ENCODE measurements around the gene NFIA.
A peak's percentile ranks its signal among the peaks of the same experiment; 100 is the strongest.

NFIA gene

DNA sequence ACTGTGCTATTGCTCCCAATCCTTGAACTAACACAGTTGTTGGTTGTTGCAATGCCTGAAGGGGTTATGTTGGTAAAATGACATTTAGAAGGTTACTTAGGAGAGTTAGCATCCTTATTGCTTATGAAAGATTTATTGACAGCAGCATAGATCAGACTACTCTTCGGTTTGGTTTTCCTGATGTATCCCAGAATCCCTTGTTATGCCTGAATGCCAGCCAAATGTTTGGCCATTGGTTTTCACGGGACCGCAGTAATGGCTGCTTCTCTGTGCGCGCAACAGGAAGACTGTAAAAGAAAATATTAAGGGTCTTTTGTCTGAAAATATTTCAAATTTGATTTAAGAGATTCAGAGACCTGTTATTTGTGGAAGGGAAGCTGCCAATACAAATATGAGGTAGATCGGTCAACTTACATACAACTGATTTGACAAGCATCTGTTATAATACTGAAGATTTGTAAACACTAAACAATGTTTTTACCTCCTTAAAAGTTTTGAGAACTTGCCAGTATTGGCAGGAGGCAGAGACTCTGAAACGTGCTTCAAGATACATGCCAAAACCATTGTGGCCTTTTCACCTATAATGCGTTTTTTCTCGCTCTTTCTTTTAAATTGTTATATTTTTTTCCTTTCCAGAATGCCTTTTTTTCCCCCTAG, 8.3 kb downstream of the NFIA start:
- DNase-seq (ENCODE audit: low read depth in 2 of 2), result no peak
- TF ChIP-seq, protein P1, sequence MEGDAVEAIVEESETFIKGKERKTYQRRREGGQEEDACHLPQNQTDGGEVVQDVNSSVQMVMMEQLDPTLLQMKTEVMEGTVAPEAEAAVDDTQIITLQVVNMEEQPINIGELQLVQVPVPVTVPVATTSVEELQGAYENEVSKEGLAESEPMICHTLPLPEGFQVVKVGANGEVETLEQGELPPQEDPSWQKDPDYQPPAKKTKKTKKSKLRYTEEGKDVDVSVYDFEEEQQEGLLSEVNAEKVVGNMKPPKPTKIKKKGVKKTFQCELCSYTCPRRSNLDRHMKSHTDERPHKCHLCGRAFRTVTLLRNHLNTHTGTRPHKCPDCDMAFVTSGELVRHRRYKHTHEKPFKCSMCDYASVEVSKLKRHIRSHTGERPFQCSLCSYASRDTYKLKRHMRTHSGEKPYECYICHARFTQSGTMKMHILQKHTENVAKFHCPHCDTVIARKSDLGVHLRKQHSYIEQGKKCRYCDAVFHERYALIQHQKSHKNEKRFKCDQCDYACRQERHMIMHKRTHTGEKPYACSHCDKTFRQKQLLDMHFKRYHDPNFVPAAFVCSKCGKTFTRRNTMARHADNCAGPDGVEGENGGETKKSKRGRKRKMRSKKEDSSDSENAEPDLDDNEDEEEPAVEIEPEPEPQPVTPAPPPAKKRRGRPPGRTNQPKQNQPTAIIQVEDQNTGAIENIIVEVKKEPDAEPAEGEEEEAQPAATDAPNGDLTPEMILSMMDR (IDR thresholded peaks at IDR 0.05; ENCODE audit: low read depth, low read length), result no peak
- no peak overlapping the region for H3K4me3 ChIP-seq (replicated peaks in 1 of 2; ENCODE audit: low read depth in 2 of 2, low read length in 2 of 2)

DNA sequence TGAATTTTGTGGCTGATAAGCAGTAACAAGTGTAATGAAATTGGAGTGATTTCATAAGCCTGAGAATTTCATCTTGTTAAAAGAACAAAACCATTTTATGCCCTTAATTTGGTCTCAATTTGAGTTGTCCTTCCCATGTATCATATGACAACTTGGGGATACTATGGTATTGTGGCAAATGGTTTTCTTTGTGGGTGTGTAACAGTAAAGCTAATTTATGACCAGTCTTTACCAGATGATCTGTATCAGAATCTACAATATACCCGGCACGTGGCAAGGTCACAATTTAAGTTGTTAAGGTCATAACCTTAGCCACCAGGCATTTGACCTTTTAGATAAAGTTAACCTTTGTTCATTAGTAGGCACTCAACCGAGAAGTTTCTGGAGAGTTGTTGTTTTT, 9.1 kb downstream of the NFIA start:
- H3K4me3 ChIP-seq (replicated peaks in 1 of 2; ENCODE audit: low read depth in 2 of 2, low read length in 2 of 2), result no peak overlapping the region
- DNase-seq (ENCODE audit: low read depth in 2 of 2), result no peak
- TF ChIP-seq, protein P1 (IDR thresholded peaks at IDR 0.05; ENCODE audit: low read depth, low read length), result no peak

DNA sequence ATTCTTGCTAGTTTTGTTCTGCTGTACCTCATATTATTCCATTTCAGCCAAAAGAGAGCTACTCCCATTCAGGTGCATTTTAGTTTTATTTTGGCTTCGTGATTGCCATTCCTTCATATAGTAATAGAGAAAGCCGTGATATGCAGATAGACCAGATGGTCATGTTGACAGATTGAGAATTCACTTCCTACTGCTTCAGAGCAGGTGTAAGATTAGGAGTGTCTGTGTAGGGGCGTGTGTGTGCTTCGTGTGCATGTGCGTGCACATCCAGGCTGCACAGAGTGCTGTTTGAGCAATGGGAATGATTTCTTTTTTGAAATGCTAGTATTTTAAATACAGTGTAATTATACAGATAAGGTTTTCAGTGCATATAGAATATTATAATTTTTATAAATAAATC, 10.3 kb downstream of the NFIA start:
- TF ChIP-seq, protein P1 (IDR thresholded peaks at IDR 0.05; ENCODE audit: low read depth, low read length), result no peak
- DNase-seq (ENCODE audit: low read depth in 2 of 2), result no peak
- H3K4me3 ChIP-seq (replicated peaks in 1 of 2; ENCODE audit: low read depth in 2 of 2, low read length in 2 of 2), result no peak overlapping the region

DNA sequence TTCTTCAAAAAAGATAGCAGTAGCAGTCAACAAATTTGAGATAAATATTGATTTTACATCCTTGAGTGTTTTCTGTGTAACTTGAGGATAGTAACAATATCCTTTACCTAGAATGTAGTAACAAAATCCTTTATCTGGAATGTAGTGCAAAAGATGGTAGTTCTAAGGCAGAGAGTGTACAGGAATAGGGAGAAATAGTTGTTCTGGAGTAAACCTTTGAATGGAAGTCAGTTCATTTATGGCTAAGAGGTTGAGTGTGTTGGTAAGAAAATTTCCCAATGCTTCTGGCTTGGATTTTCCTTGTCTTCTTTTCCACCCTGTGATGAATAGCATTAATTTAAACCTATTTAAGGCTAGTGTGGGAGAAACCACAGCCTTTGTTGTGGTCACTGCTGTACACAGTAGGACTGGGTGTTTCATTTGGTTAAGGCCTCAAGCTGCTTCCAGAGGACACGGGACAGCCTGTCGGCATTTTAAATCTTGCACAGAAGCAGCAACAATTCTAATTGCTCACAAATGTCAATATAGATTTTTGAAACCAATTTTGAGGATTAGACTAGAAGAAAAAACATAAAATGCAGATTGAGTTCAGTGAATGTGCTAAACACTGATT, 11.3 kb downstream of the NFIA start:
- DNase-seq (ENCODE audit: low read depth in 2 of 2), result peak; percentile 25 to 54

DNA sequence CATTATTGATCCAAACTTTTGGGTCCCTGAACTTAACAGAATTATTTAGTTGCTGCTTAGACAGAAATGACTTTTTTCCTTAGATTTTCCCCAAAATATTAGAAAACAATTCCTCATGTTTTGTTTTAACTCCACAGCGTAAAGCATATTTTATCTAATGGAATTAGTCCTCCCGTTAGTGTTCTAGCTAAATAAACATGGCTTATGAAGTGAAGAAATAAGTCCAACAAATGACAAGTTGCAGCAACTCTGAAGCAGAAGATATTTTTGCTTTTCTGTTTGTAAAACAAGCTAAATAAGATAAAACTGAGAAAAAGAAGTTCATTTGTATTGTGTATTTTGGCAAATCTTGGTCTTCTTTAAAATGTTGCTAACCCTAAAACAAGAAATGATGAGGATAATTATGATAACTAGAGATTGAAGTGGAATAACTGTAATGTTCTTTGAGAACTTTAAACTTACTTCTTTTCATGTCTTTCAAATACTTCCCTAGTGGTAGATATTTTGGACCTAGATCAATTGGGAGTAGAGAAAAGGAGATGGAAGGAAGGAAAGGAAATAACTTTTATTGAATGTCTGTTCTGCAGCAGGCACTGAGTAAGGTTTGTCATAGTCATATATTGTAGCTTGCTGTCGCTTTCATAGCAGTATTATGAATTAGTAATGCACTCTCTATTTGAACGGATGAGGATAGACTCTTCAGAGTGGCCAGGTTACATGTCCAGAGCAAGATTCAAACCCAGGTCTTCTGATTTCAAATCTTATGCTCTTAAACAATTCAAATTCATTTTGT, 12.5 kb downstream of the NFIA start:
- H3K4me3 ChIP-seq (replicated peaks in 1 of 2; ENCODE audit: low read depth in 2 of 2, low read length in 2 of 2), result no peak overlapping the region
- DNase-seq (ENCODE audit: low read depth in 2 of 2), result no peak

More for the DNA sequence above, 11.3 kb downstream of the NFIA start:
- TF ChIP-seq, protein P1 (IDR thresholded peaks at IDR 0.05; ENCODE audit: low read depth, low read length), result no peak
- H3K4me3 ChIP-seq (replicated peaks in 1 of 2; ENCODE audit: low read depth in 2 of 2, low read length in 2 of 2), result no peak overlapping the region

DNA sequence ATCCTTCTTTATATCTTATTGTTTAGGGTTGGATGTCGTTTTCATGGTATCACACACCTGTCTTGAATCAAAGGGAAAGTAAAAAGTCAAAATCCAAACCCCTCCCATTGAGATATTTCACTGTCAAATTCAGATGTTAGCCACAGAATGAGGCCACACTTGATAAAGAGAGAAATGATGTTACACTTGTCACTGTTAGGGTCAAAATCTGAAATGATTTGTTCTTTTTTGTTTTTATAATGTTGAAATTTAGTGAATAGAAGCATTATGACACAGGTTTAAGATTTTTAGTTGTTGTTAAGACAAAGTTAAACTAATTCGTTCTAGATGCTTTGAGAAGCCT, 13.1 kb downstream of the NFIA start:
- no peak for DNase-seq (ENCODE audit: low read depth in 2 of 2)
- no peak overlapping the region for H3K4me3 ChIP-seq (replicated peaks in 1 of 2; ENCODE audit: low read depth in 2 of 2, low read length in 2 of 2)
- TF ChIP-seq, protein P1 (IDR thresholded peaks at IDR 0.05; ENCODE audit: low read depth, low read length), result no peak

More for the DNA sequence above, 12.5 kb downstream of the NFIA start:
- TF ChIP-seq, protein P1 (IDR thresholded peaks at IDR 0.05; ENCODE audit: low read depth, low read length), result no peak
